GM18868 (cell line): Measurements from ENCODE around the gene PARD3.
A peak's percentile ranks its signal among the peaks of the same experiment; 100 is the strongest.

Source experiments
- ATAC-seq: cut with Tn5 transposase; IDR thresholded peaks from one replicate; pipeline ENCODE4 v1.9.1; 2021; ENCODE audit warnings: mild to moderate bottlenecking, moderate library complexity; ENCODE audit not compliant: unreplicated experiment

Gene PARD3

DNA sequence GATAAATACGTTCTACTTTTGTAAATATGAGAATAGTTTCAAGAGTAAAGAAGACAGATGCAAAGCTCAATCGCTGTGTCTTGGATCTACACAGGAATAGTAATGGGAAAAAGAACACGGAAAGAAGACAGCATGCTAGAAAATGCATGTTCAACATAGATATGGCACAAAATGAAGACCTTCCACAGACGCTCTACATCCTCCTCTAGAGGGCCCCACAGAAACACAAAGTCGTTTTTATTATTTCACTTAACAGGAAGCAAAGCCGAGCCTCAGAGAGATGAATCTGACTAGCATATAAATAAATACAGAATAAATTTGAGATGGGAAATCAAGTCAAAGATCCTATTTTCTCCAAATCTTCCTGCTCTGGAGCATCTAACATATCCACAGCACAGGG, 292.6 kb downstream of the PARD3 start:
- peak; percentile 73 for ATAC-seq

DNA sequence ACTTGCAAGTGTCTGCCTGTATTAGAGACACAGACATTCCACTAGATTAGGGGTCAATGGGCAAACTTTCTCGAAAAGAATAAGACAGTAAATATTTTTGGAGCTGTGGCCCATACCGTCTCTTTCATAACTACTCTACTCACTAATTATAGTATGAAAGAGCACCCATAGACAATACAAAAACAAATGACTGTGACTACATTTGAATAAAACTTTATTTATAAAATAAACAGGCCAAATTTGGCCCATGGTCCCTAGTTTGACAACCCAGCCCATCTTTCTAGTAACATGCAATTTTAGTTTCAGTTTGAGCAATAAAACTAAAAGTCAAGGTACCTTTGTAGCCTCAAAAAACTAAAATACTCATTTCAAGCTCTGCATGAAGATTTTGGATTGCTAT, 294.6 kb downstream of the PARD3 start:
- no peak for ATAC-seq

DNA sequence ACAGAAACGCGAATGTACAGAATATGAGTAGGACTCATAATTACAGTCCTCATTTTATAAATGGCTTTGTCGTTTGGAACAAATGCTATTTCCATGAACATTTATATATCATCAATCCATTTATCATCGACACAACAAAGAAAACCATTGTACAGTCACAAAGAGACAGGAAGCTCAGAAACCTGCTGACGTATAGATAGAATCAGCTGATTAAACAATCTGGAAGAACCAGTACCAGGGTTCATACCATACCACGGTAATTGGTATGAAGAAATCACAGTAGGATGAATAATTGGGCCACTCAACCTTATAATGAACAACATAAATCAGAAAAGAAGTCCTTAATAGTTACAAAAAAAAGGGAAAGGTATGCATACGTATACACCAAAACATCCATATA, 295.0 kb downstream of the PARD3 start:
- ATAC-seq, result no peak

DNA sequence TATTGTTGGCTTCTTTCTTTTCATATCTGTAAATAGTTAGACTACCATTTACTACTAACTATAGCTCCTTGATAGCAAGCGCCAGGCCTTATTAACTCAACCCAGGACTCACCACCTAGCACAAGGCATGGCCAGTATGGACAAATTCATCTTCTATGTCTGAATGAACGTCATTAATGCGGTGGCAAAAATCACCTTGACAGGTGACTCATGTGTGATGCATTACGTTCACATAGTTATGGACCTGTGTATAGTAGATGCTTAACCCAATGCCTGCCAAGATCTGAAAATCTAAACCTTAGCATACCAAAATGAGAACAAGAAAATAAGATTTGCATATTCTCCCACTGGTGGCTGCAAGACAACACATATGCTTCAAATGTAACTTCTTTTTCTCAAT, 300.8 kb downstream of the PARD3 start:
- no peak for ATAC-seq

DNA sequence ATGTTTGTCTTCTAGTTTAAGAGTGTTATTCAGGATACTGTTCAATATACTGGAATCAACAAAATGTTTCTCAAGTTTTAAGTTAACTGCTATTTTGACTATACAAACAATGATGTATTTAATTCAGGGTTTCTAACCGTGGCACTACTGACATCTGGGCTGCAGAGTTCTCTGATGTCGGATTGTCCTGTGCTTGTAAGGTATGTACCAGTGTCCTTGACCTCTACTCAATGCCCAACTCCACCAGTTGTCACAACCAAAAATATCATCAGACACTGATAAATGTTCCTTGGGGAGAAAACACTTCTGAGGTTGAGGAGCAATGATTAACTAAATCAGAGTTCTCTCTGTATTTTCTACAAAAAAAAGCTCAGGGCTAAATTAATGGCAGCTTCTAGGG, 301.5 kb downstream of the PARD3 start:
- no peak for ATAC-seq

DNA sequence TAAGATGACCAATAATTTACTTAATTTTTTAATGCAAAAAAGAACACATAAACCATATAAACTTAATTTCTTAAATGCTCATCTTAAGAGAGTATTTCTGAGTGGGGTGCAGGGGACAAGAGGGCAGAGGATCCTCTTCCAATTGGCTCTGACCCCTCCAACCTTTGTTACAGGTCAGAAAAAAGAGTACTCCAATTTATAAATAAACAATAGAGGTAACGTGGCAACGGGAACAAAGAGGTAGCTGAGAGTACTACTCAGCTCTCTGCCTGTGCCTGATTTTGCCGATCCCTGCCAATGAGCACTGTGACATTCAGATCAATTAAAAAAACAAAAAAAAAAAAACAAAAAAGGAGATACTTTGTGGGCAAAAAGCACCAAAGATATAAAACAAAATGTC, 307.9 kb downstream of the PARD3 start:
- ATAC-seq, result no peak

DNA sequence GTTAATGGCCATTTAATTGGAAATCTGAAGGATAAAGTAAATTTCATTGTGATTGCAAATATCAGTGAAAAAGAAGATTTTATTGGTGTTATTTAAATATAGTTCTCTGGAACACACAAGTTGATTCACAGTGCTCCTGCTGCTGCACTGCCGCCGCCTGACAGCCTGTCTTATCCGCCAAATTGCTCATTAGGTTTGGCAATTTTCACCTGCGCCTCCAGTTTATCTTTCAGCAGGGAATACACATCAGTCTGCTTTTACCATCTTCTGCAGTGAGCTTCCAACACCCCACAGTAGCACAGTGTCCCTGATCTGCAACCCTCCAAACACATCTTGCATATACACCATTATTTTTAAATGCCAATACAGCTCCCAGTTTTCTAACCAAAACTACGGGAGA, 308.3 kb downstream of the PARD3 start:
- no peak for ATAC-seq

DNA sequence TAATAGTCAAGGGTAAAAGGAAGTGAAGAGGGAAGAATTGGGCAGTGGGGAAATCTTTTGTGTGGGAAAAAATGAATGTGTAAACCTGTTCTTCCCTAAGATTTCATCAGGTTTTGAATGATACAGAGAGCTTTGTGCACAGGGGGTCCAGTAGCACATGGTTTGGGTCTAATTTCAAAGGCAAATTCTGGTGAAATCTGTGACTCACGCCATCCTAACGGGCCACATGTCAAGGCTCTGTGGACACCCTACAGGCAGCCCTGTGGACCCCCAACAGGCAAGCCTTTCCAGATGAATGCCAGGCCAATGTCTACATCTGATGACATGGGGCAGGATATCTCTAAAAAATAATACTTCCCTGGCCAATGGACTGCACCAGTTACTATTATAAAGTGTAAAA, 309.8 kb downstream of the PARD3 start:
- ATAC-seq, result no peak

DNA sequence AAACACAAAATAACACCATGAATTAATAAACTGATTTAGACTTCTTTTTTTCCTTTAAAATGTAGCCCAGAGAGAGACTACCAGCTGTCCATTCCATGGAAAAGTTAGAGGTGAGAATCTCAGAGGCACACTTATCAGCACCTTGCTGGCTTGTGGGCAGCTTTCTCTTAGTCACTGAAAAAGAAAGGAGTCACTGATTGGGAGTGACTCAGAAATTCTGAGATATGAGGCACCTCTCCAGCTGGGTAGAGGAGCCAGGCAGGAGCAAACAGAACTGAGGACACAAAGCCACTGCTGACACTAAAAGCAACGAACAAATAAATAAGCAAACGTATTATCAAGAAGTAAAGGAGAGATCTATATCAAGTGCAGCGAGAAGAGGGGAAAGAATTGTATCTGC, 310.6 kb downstream of the PARD3 start:
- ATAC-seq, result no peak

DNA sequence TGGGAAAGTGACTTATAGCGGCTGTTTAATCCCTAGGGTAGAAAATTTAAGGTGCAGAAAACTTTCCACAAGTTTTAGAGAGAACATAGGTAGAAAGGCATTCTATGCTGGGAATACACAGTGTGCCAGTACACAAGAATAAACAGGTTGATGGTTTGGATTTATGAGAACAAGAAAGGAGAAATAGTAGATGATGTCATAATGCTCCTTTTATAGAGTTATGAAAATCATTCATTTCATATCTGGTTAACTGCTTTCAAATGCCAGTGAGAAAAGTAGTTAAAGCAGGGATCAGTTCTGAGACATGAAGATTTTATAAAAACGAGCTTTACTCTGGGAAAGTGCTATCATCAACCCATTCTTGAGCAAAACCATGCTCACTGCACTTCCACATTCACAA, 311.4 kb downstream of the PARD3 start:
- ATAC-seq, result no peak

DNA sequence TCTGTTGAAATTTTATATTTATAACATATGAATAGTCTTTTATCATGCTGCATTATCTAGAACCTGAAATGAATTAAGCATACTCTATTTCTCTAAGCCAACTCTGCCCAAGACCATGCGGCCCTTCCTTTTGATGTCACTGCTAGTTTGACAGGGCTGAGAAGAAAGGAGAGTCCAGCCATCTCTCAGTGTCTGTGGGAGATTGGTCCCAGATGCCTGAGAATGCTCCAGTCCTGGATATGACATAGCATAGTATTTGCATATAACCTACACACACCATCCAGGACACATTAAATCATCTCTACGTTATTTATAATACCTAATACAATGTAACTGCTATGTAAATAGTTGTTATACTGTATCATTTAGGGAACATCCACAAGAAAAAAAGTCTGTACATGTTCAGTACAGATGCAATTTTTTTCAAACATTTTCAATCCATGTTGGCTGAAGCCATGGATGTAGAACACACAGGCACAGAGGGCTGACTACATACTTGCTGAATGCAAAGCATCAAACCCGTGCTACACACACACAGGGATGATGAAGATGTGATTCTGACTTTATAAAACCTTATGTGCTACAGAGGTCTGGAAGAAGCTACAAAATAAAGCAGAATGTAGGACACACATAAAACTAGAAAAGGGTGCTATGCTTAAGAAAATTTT, 315.4 kb downstream of the PARD3 start:
- no peak for ATAC-seq

DNA sequence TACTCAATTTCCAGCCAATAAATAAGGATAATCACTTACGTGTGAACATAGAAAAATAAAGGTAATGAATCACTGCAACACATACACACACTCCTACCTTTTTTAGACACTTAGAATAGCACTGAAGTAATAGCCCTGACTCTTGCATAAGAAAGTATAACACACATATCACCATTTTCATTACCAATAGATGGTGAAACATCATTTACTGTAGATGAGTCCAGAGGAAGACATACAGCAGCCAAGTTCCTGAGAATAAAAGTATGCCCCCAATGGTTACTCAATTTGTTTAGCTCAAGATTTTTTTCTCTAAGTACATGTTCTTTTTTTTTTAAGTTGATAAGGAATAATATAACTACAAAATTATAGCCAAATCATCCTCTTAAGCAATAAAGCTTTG, 316.3 kb downstream of the PARD3 start:
- no peak for ATAC-seq

DNA sequence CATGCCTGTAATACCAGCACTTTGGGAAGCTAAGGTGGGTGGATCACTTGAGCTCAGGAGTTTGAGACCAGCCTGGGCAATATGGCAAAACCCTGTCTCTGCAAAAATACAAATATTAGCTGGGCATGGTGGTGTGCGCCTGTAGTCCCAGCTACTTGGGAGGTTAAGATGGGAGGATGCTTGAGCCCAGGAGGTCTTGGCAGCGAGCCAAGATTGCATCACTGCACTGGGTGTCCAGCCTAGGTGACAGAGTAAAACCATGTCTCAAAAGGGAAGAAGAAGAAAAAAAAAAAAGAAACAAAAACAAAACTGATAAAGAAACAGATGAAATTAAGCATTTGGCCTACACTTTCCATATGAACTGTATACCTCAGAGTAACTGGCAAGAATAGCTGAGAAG, 319.2 kb downstream of the PARD3 start:
- ATAC-seq, result no peak

DNA sequence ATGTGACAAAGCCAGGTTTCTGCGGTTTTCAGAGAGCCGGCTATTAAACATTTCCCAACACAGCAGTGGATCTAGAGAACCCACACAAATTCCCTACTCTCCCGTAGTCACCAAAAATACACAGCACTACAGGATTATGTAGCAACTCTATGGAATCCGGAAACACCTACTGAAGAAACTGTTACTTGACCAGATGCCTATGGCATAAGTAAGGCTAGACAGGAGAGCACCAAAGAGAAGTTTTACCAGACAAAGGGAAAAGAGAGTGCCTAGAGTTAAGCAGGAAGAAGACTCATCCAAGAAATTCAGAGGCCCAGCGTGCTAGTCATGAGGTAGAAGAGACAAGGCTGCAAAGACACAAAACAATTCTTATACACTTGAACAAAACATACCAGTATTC, 321.1 kb downstream of the PARD3 start:
- no peak for ATAC-seq

DNA sequence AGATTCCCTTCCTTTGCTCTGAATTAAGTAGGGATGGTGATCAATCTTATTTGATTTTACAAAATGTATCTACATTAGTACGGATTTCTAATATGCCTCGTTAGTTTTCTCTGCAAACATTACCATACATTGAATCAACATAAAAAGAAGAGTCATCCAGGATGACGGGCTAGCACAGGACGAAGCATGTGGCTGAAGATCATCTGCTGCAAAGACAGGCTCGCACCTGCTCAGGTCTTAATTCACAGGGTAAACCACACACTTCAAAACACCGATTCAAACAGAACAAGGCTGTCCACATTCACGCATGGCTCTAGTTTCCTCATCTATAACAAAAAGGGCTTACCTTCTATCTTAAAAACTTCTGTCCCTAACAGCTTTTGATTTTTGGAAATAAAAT, 323.0 kb downstream of the PARD3 start:
- no peak for ATAC-seq

DNA sequence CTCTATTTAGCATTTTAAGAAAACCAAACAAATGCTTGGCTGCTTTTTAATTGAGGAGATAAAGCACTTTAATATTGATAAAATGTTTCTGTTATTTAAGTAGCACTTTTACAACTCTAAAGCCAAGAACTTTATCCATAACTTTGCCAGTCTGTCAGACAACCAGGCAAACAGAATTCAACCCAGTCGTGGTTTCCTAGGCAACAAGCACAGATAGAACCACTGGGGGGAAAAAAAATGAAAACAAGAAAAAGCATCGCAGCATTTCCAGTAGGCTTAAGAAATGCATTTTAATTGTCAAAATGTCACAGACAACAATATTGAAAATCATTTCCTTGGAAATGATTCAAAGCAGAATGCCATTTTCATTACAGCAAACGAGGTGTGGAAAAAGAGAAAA, 323.4 kb downstream of the PARD3 start:
- no peak for ATAC-seq

DNA sequence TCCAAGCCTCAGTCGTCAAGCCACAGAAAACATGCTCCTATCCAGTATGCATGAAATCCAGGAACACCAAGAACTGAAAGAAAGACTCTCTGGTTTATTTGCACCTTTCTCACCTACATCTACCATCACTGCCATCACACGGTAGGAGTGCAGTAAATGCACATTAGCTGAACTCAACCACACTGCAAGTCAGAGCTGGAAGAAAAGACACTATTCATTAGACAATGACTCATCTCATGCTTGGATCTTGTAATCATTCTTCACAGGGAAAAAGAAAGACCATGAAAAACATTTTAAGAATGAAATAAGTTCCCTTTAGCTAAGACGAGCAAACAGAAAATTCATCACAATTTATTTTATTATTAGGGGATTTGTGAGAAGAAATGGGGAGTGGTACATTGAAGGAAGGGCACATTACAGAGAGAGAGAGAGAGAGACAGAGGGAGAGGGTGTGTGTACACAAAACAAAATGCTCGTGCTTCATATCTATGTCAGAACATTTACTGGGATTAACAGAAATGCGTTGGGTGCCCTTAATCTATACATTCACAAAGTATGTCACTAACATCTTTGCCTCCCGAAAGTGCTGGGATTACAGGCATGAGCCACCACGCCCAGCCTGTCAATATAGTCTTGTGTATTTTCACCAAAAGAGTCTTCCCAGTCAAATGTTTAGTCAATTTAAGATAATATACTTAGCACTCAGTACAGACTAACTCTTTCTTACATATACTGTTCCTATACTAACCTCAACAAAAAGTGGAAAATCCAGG, 324.9 kb downstream of the PARD3 start:
- no peak for ATAC-seq

DNA sequence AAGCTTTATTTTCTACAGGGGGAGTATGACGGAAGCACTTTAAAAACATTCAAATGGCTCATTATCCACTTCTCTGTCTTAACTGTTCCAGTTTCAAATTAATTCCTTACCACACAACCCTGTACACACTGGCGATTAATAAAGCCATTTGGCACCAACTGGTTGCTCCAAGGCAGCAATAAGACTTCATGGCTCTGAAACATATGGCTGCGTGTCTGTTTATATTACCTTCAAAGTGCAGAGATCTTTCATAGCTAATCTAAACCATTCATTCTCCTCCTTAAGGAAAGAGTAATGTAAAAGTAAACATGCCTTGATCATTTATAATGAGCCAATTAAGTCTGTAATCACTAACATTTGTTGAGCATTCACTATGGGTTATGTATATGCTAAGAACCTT, 325.7 kb downstream of the PARD3 start:
- no peak for ATAC-seq

DNA sequence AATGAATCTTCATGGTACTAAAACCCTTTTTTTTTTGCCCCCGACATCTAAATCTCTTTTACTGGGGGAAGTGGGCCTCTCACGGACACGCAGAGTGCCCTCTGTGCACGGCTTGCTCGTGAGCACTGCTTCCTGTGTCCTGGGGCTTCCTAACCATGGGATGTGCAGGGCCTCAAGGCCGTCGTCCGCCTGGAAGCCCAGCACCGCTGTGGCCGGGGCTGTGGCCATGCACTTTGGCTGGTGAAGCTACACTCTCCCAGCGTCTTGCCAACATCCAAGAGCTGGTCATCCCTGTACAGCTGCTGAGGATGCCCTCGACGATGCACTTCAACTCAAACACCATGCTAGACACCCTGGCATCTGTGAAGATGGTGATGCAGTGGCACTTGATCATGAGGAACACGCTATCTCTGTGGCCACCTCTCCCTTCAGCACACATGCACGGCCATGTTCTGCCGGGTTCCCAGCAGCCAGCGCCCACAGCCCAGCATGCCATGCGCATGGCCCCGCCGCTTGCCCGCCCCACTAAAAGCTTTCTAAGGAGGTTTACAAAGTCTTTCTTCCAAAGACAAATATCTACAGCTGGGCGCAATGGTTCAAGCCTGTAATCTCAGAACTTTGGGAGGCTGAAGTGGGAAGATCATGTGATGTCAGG, 326.5 kb downstream of the PARD3 start:
- ATAC-seq, result no peak

DNA sequence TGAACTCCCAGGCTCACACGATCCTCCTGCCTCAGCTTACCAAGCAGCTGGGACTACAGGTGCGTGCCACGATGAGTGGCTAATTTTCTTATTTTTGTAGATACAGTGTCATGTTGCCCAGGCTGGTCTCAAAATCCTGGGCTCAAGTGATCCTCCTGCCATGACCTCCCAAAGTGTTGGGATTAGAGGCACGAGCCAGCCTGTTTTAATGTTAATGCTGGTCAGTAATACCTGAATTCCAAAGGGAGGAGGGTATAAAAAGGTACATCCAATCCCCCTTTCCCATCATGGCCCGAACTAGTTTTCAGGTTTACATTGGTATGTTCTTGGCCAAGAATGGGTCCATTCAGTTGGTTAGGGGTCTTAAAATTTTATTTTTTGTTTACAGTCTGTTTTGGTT, 329.1 kb downstream of the PARD3 start:
- no peak for ATAC-seq

DNA sequence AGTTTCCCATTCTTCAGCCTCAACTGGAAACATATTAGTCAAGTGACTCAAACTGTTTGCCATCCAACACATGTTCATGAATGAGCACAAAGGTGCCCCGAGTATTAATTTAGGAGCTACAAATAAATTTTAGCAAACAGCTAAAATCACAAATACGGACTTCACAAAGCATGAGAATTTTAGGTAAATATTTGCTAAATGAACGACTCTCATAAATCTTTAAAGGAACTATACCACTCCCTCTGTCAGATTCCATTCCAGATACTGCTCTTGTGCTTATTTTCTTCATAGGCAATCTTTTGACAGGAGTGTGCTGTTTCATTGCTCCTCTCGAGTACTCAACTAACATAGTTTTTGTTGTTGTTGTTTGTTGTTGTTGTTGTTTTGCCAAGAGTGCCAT, 330.9 kb downstream of the PARD3 start:
- ATAC-seq, result no peak

DNA sequence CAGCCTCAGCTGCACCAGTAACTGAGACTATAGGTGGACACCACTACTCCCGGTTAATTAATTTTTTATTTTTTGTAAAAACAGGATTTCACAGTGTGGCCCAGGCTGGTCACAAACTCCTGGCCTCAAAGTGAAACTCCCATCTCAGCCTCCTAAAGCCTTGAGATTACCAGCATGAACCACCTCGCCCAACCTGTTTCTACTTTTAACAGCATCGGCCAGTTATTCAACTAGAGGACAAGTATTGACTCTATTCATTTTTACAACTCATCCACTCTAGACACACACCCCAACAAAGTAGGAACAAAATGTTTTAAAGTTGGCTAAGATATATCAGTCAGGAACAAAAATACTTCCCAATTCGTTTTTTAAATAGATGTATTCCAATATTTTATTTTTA, 334.8 kb downstream of the PARD3 start:
- ATAC-seq, result no peak
